ENCODE results near the gene MITF. TPM values are rescaled to one million over a fixed set of nuclear protein-coding genes. Genes with fewer than 3 reads are reported as not detected.

Gene MITF
- total RNA-seq, 1 experiment from 2014 or later: 4.3 TPM

- DNase-seq: no peak
- Histone ChIP-seq H3K4me1 (peaks cover 33% of the 10 kb centered on the region), H3K9me3 (no peaks in the 10 kb centered on the region), H3K36me3 (ENCODE audit: control insufficient read depth, insufficient read depth, low read length) (no peaks in the 10 kb centered on the region), H3K27me3 (replicated peaks; ENCODE audit: control insufficient read depth, insufficient read depth, low read length) (no peaks in the 10 kb centered on the region), H3K4me3 (ENCODE audit: low read depth, low read length) (no peak overlapping the region)
- no peaks in the 10 kb centered on the region for H3K36me3 Mint-ChIP-seq (ENCODE audit: insufficient read depth, unreplicated experiment)
- H3K27me3 Mint-ChIP-seq (ENCODE audit: insufficient read depth, unreplicated experiment): no peaks in the 10 kb centered on the region
- H3K4me1 Mint-ChIP-seq (ENCODE audit: low read depth, unreplicated experiment): peaks cover 25% of the 10 kb centered on the region
- H3K4me3 Mint-ChIP-seq (ENCODE audit: unreplicated experiment): no peak overlapping the region
- no TSS peak for BruUV-seq (replicated peaks)
- intact Hi-C loops (cut with micrococcal nuclease; ENCODE audit: unreplicated experiment): loop anchor here (5.0 kb wide), 1 partner anchor 34 kb away; no protein-coding TSS in a partner anchor
- POLR2A ChIA-PET: no interaction called here
- H3K9me3 Mint-ChIP-seq (ENCODE audit: unreplicated experiment): no peaks in the 10 kb centered on the region
- TF ChIP-seq, protein P1, sequence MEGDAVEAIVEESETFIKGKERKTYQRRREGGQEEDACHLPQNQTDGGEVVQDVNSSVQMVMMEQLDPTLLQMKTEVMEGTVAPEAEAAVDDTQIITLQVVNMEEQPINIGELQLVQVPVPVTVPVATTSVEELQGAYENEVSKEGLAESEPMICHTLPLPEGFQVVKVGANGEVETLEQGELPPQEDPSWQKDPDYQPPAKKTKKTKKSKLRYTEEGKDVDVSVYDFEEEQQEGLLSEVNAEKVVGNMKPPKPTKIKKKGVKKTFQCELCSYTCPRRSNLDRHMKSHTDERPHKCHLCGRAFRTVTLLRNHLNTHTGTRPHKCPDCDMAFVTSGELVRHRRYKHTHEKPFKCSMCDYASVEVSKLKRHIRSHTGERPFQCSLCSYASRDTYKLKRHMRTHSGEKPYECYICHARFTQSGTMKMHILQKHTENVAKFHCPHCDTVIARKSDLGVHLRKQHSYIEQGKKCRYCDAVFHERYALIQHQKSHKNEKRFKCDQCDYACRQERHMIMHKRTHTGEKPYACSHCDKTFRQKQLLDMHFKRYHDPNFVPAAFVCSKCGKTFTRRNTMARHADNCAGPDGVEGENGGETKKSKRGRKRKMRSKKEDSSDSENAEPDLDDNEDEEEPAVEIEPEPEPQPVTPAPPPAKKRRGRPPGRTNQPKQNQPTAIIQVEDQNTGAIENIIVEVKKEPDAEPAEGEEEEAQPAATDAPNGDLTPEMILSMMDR (IDR thresholded peaks at IDR 0.05; ENCODE audit: insufficient read depth in 1 of 2, low read depth in 1 of 2, low read length in 1 of 2, severe bottlenecking in 1 of 2, unreplicated experiment in 1 of 2): no peak
- CTCF ChIA-PET: no interaction called here
- no peak overlapping the region for H3K27ac Mint-ChIP-seq (ENCODE audit: unreplicated experiment)
These were observed 78.7 kb downstream of the MITF start for GRCh38 chr3:69817988-69818387.

- no peak overlapping the region for H3K27ac Mint-ChIP-seq (ENCODE audit: unreplicated experiment)
- intact Hi-C loops (cut with micrococcal nuclease; ENCODE audit: unreplicated experiment): loop anchor here (5.0 kb wide), 1 partner anchor 33 kb away; no protein-coding TSS in a partner anchor
- H3K9me3 ChIP-seq: no peaks in the 10 kb centered on the region
- peaks cover 30% of the 10 kb centered on the region for H3K4me1 ChIP-seq
- no peak overlapping the region for H3K4me3 ChIP-seq (ENCODE audit: low read depth, low read length)
- DNase-seq: no peak
- H3K4me1 Mint-ChIP-seq (ENCODE audit: low read depth, unreplicated experiment): peaks cover 22% of the 10 kb centered on the region
- H3K36me3 ChIP-seq (ENCODE audit: control insufficient read depth, insufficient read depth, low read length): no peaks in the 10 kb centered on the region
- no peaks in the 10 kb centered on the region for H3K36me3 Mint-ChIP-seq (ENCODE audit: insufficient read depth, unreplicated experiment)
- no peaks in the 10 kb centered on the region for H3K9me3 Mint-ChIP-seq (ENCODE audit: unreplicated experiment)
- TF ChIP-seq, protein P1 (IDR thresholded peaks at IDR 0.05; ENCODE audit: insufficient read depth in 1 of 2, low read depth in 1 of 2, low read length in 1 of 2, severe bottlenecking in 1 of 2, unreplicated experiment in 1 of 2): no peak
- ChIA-PET CTCF (no interaction called here), POLR2A (no interaction called here)
- no peaks in the 10 kb centered on the region for H3K27me3 ChIP-seq (replicated peaks; ENCODE audit: control insufficient read depth, insufficient read depth, low read length)
- H3K4me3 Mint-ChIP-seq (ENCODE audit: unreplicated experiment): no peak overlapping the region
- H3K27me3 Mint-ChIP-seq (ENCODE audit: insufficient read depth, unreplicated experiment): no peaks in the 10 kb centered on the region
- no TSS peak for BruUV-seq (replicated peaks)
These were observed 80.0 kb downstream of the MITF start for GRCh38 chr3:69819282-69819681.

DNA sequence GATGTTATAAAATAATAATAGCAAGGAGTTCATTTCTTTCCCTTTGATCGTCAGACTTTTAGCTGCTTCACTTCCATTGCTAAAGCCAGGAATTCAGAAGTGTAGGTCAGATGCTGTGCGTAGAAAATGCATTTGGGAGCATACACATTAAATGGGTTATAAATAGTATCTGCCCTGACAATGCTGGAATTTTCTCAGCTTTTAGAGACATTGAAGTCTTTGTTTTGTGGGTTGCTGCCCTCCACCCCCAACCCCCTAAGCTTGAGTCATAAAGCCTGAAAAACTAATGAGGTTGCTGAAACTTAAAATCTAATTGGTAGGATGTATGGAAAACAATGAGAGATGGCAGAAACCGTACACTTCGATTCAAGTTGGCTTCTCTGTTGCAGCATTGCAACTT, 81.9 kb downstream of the MITF start:
- no peak for DNase-seq
- Histone ChIP-seq H3K36me3 (ENCODE audit: control insufficient read depth, insufficient read depth, low read length) (no peaks in the 10 kb centered on the region), H3K4me1 (peaks cover 12% of the 10 kb centered on the region), H3K4me3 (ENCODE audit: low read depth, low read length) (no peak overlapping the region), H3K27me3 (replicated peaks; ENCODE audit: control insufficient read depth, insufficient read depth, low read length) (no peaks in the 10 kb centered on the region), H3K9me3 (no peaks in the 10 kb centered on the region)
- no peak overlapping the region for H3K4me3 Mint-ChIP-seq (ENCODE audit: unreplicated experiment)
- no peaks in the 10 kb centered on the region for H3K27me3 Mint-ChIP-seq (ENCODE audit: insufficient read depth, unreplicated experiment)
- no peak overlapping the region for H3K27ac Mint-ChIP-seq (ENCODE audit: unreplicated experiment)
- CTCF ChIA-PET: no interaction called here
- POLR2A ChIA-PET: no interaction called here
- BruUV-seq (replicated peaks): no TSS peak
- intact Hi-C loops (cut with micrococcal nuclease; ENCODE audit: unreplicated experiment): no loop called here
- H3K36me3 Mint-ChIP-seq (ENCODE audit: insufficient read depth, unreplicated experiment): no peaks in the 10 kb centered on the region
- no peaks in the 10 kb centered on the region for H3K9me3 Mint-ChIP-seq (ENCODE audit: unreplicated experiment)
- H3K4me1 Mint-ChIP-seq (ENCODE audit: low read depth, unreplicated experiment): peaks cover 4% of the 10 kb centered on the region
- TF ChIP-seq, protein P1 (IDR thresholded peaks at IDR 0.05; ENCODE audit: insufficient read depth in 1 of 2, low read depth in 1 of 2, low read length in 1 of 2, severe bottlenecking in 1 of 2, unreplicated experiment in 1 of 2): no peak

Data from Caco-2 (cell line).